T-helper 2 cell treated with Interferon-gamma antibody and Interleukin-4, amounts not matched to agents 5 μg/mL and 100 μg/mL, for 36 hours (primary cell): ENCODE data around the gene SMYD3.
"Not testable (repeated sequence)": the region's sequence is repeated elsewhere in the genome, so short reads cannot be mapped to it uniquely, and the experiment has no call there.

Experiments
- DNase-seq: peaks from one replicate; pipeline ENCODE4 v3.0.0; 2021; ENCODE audit warnings: low spot score
- H3K27ac Mint-ChIP-seq: one replicate; pipeline ENCODE4 v1.8.0; 2021; ENCODE audit warnings: mild to moderate bottlenecking, mixed read lengths
- H3K27me3 Mint-ChIP-seq: one replicate; pipeline ENCODE4 v1.8.0; 2021; ENCODE audit warnings: low read depth, mixed read lengths
- H3K36me3 Mint-ChIP-seq: one replicate; pipeline ENCODE4 v1.8.0; 2021; ENCODE audit warnings: low read depth, mixed read lengths
- H3K4me1 Mint-ChIP-seq: one replicate; pipeline ENCODE4 v1.8.0; 2021; ENCODE audit warnings: low read depth, mixed read lengths
- H3K4me3 Mint-ChIP-seq: one replicate; pipeline ENCODE4 v1.8.0; 2022; ENCODE audit warnings: mild to moderate bottlenecking, moderate library complexity, mixed read lengths
- H3K9me3 Mint-ChIP-seq: one replicate; pipeline ENCODE4 v1.8.0; 2021; ENCODE audit warnings: mixed read lengths

The SMYD3 gene

GRCh38 chr1:245842106-245842505 is 665.0 kb downstream of the SMYD3 start:
- Mint-ChIP-seq H3K9me3 (no peaks in the 10 kb centered on the region), H3K27ac (no peak overlapping the region), H3K27me3 (no peaks in the 10 kb centered on the region), H3K4me1 (no peaks in the 10 kb centered on the region), H3K4me3 (no peak overlapping the region), H3K36me3 (no peaks in the 10 kb centered on the region)
- no peak for DNase-seq

GRCh38 chr1:245840971-245841370 is 666.1 kb downstream of the SMYD3 start:
- no peak overlapping the region for H3K27ac Mint-ChIP-seq
- H3K27me3 Mint-ChIP-seq = no peaks in the 10 kb centered on the region
- H3K36me3 Mint-ChIP-seq = no peaks in the 10 kb centered on the region
- no peaks in the 10 kb centered on the region for H3K4me1 Mint-ChIP-seq
- H3K9me3 Mint-ChIP-seq = no peaks in the 10 kb centered on the region
- no peak for DNase-seq
- no peak overlapping the region for H3K4me3 Mint-ChIP-seq

- no peaks in the 10 kb centered on the region for H3K9me3 Mint-ChIP-seq
- H3K4me3 Mint-ChIP-seq = no peak overlapping the region
- no peaks in the 10 kb centered on the region for H3K27me3 Mint-ChIP-seq
- H3K36me3 Mint-ChIP-seq = no peaks in the 10 kb centered on the region
- DNase-seq = no peak
- no peaks in the 10 kb centered on the region for H3K4me1 Mint-ChIP-seq
- H3K27ac Mint-ChIP-seq = no peak overlapping the region
These were observed 669.4 kb downstream of the SMYD3 start for GRCh38 chr1:245837718-245838117.

GRCh38 chr1:245835386-245835785 is 671.7 kb downstream of the SMYD3 start:
- Mint-ChIP-seq H3K4me1 (no peaks in the 10 kb centered on the region), H3K27ac (no peak overlapping the region), H3K36me3 (no peaks in the 10 kb centered on the region), H3K27me3 (no peaks in the 10 kb centered on the region), H3K4me3 (no peak overlapping the region), H3K9me3 (no peaks in the 10 kb centered on the region)
- no peak for DNase-seq

GRCh38 chr1:245834002-245834401 is 673.1 kb downstream of the SMYD3 start:
- DNase-seq = no peak
- Mint-ChIP-seq H3K4me3 (no peak overlapping the region), H3K9me3 (no peaks in the 10 kb centered on the region), H3K36me3 (no peaks in the 10 kb centered on the region), H3K27ac (no peak overlapping the region), H3K4me1 (no peaks in the 10 kb centered on the region), H3K27me3 (no peaks in the 10 kb centered on the region)

- DNase-seq = no peak
- Mint-ChIP-seq H3K9me3 (no peaks in the 10 kb centered on the region), H3K36me3 (no peaks in the 10 kb centered on the region), H3K27ac (no peak overlapping the region), H3K4me1 (no peaks in the 10 kb centered on the region), H3K4me3 (no peak overlapping the region), H3K27me3 (no peaks in the 10 kb centered on the region)
These were observed 674.1 kb downstream of the SMYD3 start for GRCh38 chr1:245832771-245833527.

GRCh38 chr1:245831518-245831917 is 675.6 kb downstream of the SMYD3 start:
- Mint-ChIP-seq H3K4me1 (no peaks in the 10 kb centered on the region), H3K9me3 (no peaks in the 10 kb centered on the region), H3K27me3 (no peaks in the 10 kb centered on the region), H3K36me3 (no peaks in the 10 kb centered on the region), H3K4me3 (no peak overlapping the region), H3K27ac (no peak overlapping the region)
- DNase-seq = no peak

- Mint-ChIP-seq H3K9me3 (no peaks in the 10 kb centered on the region), H3K4me1 (no peaks in the 10 kb centered on the region), H3K36me3 (no peaks in the 10 kb centered on the region), H3K4me3 (no peak overlapping the region), H3K27me3 (no peaks in the 10 kb centered on the region), H3K27ac (no peak overlapping the region)
- no peak for DNase-seq
These were observed 677.3 kb downstream of the SMYD3 start for GRCh38 chr1:245829826-245830225.

GRCh38 chr1:245829194-245829593 is 677.9 kb downstream of the SMYD3 start:
- Mint-ChIP-seq H3K9me3 (no peaks in the 10 kb centered on the region), H3K4me3 (no peak overlapping the region), H3K36me3 (no peaks in the 10 kb centered on the region), H3K27me3 (no peaks in the 10 kb centered on the region), H3K4me1 (no peaks in the 10 kb centered on the region), H3K27ac (no peak overlapping the region)
- DNase-seq = no peak

GRCh38 chr1:245827301-245827700 is 679.8 kb downstream of the SMYD3 start:
- Mint-ChIP-seq H3K4me3 (no peak overlapping the region), H3K27me3 (no peaks in the 10 kb centered on the region), H3K4me1 (no peaks in the 10 kb centered on the region), H3K9me3 (peaks cover 5% of the 10 kb centered on the region), H3K27ac (no peak overlapping the region), H3K36me3 (no peaks in the 10 kb centered on the region)
- no peak for DNase-seq

- DNase-seq = no peak
- H3K27me3 Mint-ChIP-seq = no peaks in the 10 kb centered on the region
- no peak overlapping the region for H3K27ac Mint-ChIP-seq
- H3K36me3 Mint-ChIP-seq = no peaks in the 10 kb centered on the region
- H3K4me1 Mint-ChIP-seq = no peaks in the 10 kb centered on the region
- H3K4me3 Mint-ChIP-seq = no peak overlapping the region
- peaks cover 5% of the 10 kb centered on the region for H3K9me3 Mint-ChIP-seq
These were observed 681.8 kb downstream of the SMYD3 start for GRCh38 chr1:245825128-245825901.

- Mint-ChIP-seq H3K4me1 (no peaks in the 10 kb centered on the region), H3K27ac (no peak overlapping the region), H3K36me3 (no peaks in the 10 kb centered on the region), H3K4me3 (no peak overlapping the region), H3K27me3 (no peaks in the 10 kb centered on the region), H3K9me3 (peaks cover 5% of the 10 kb centered on the region)
- DNase-seq = no peak
These were observed 683.5 kb downstream of the SMYD3 start for GRCh38 chr1:245823408-245824147.

- H3K9me3 Mint-ChIP-seq = peaks cover 5% of the 10 kb centered on the region
- no peak overlapping the region for H3K4me3 Mint-ChIP-seq
- no peaks in the 10 kb centered on the region for H3K36me3 Mint-ChIP-seq
- H3K27me3 Mint-ChIP-seq = no peaks in the 10 kb centered on the region
- H3K27ac Mint-ChIP-seq = no peak overlapping the region
- DNase-seq = no peak
- no peaks in the 10 kb centered on the region for H3K4me1 Mint-ChIP-seq
These were observed 684.1 kb downstream of the SMYD3 start for GRCh38 chr1:245822996-245823395.

- H3K36me3 Mint-ChIP-seq, H3K4me3 Mint-ChIP-seq, H3K9me3 Mint-ChIP-seq, H3K27ac Mint-ChIP-seq, H3K27me3 Mint-ChIP-seq, DNase-seq, H3K4me1 Mint-ChIP-seq: not testable (repeated sequence)
These were observed 688.7 kb downstream of the SMYD3 start for GRCh38 chr1:245818363-245818762.
